GM12878 (cell line): ENCODE measurements around the gene HOMER2. TPM values are rescaled to one million over a fixed set of nuclear protein-coding genes. Genes with fewer than 3 reads are reported as not detected.

Experiments used
- ATAC-seq: fragments of 200-7000 bp; cut with Tn5 transposase; 3 replicates; pipeline ENCODE4 v1.9.1; 2020; ENCODE audit warnings: mild to moderate bottlenecking, moderate library complexity
- BruUV-seq: library from RNA; stranded (reverse); fragments of 400-500 nt; replicated peaks from 2 replicates; lab custom pipeline; 2021; lab: Mats Ljungman, UMichigan
- CTCF ChIA-PET: fragments of 300-600 bp; sonication (Branson Sonifier 250); formaldehyde crosslinking; extraction: SDS; loops from one replicate; lab custom pipeline; 2021; ENCODE audit warnings: inconsistent platforms; lab: Yijun Ruan, JAX
- POLR2A ChIA-PET: fragments of 350-600 bp; formaldehyde crosslinking; extraction: SDS; loops from one replicate; lab custom pipeline; 2021; ENCODE audit warnings: inconsistent platforms; lab: Charles Lee
- RAD21 ChIA-PET: fragments of 300-600 bp; sonication (Branson Sonifier 250); formaldehyde crosslinking; loops from one replicate; lab custom pipeline; 2023; ENCODE audit warnings: antibody characterized with exemption; ENCODE audit not compliant: unreplicated experiment; lab: Charles Lee
- SMC1A ChIA-PET: fragments of 300-600 bp; sonication (Branson Sonifier 250); formaldehyde crosslinking; loops from one replicate; lab custom pipeline; 2023; ENCODE audit not compliant: unreplicated experiment, uncharacterized antibody; lab: Charles Lee
- DNase-seq: peaks from one replicate; pipeline ENCODE4 v3.0.0-alpha.2; 2011; ENCODE audit warnings: low read depth, low spot score
- FAIRE-seq: peaks from 3 replicates; lab custom pipeline; 2011; peaks lifted over from hg19 to GRCh38; lab: Jason Lieb, UNC
- H2AFZ ChIP-seq: 2 replicates; pipeline ENCODE4 v1.6.0; 2011; ENCODE audit warnings: low read depth, low read length, control low read depth; ENCODE audit not compliant: control insufficient read depth
- H3K27ac ChIP-seq: 2 replicates; pipeline ENCODE4 v1.5.1; 2011; ENCODE audit warnings: control low read depth; ENCODE audit not compliant: control insufficient read depth, insufficient read depth
- H3K27me3 ChIP-seq, 2 experiments: replicated peaks in 1 of 2; 2 replicates each; pipeline versions ENCODE4 v1.6.0 to v1.6.1; 2011; ENCODE audit warnings: low read length in 1 of 2; ENCODE audit not compliant: control insufficient read depth in 2 of 2, insufficient read depth in 2 of 2
- H3K36me3 ChIP-seq, 2 experiments: 2 replicates each; pipeline ENCODE4 v1.5.1; 2011; ENCODE audit warnings: low read length in 1 of 2; ENCODE audit not compliant: control insufficient read depth in 2 of 2, insufficient read depth in 2 of 2
- H3K4me1 ChIP-seq: 2 replicates; pipeline ENCODE4 v1.6.1; 2011; ENCODE audit warnings: mild to moderate bottlenecking, low read length, moderate library complexity, mixed read lengths; ENCODE audit not compliant: control insufficient read depth, insufficient read depth
- H3K4me2 ChIP-seq: 2 replicates; pipeline ENCODE4 v1.6.0; 2011; ENCODE audit warnings: control low read depth; ENCODE audit not compliant: control insufficient read depth, insufficient read depth
- H3K4me3 ChIP-seq: fragments of 200-600 bp; sonication (generic); 2 replicates; pipeline ENCODE4 v1.5.1; 2016
- H3K79me2 ChIP-seq: 2 replicates; pipeline ENCODE4 v1.6.0; 2011; ENCODE audit warnings: low read length; ENCODE audit not compliant: control insufficient read depth, insufficient read depth
- H3K9ac ChIP-seq: 2 replicates; pipeline ENCODE4 v1.8.0; 2011; ENCODE audit warnings: low read length, control low read depth, mixed read lengths; ENCODE audit not compliant: control insufficient read depth, insufficient read depth
- H3K9me3 ChIP-seq: replicated peaks from 3 replicates; pipeline ENCODE4 v1.5.1; 2011; ENCODE audit warnings: mild to moderate bottlenecking, low read length; ENCODE audit not compliant: control insufficient read depth, insufficient read depth
- H4K20me1 ChIP-seq: 2 replicates; pipeline ENCODE4 v1.6.0; 2011; ENCODE audit not compliant: control insufficient read depth, insufficient read depth
- DPF2 ChIP-seq: fragments of 450-650 bp; IDR thresholded peaks from 2 replicates; pipeline ENCODE4 v1.6.1; 2017; ENCODE audit warnings: mild to moderate bottlenecking
- EGR1 ChIP-seq, 2 experiments: IDR thresholded peaks; 1 replicate in 1 of 2; 2 replicates in 1 of 2; pipeline ENCODE4 v1.6.1; 2011 to 2012; ENCODE audit warnings: low read depth in 2 of 2, low read length in 2 of 2, borderline replicate concordance in 1 of 2, mild to moderate bottlenecking in 1 of 2, moderate library complexity in 1 of 2
- FOS ChIP-seq: IDR thresholded peaks from 3 replicates; pipeline ENCODE4 v1.6.1; 2011; ENCODE audit warnings: borderline replicate concordance; ENCODE audit not compliant: insufficient read length; ENCODE audit errors: extremely low read depth
- GABPA ChIP-seq: IDR thresholded peaks from 2 replicates; pipeline ENCODE4 v1.6.1; 2014; ENCODE audit warnings: antibody characterized with exemption, low read depth, mild to moderate bottlenecking, inconsistent platforms
- GATAD2B ChIP-seq: fragments of 450-650 bp; conservative IDR thresholded peaks from 2 replicates; pipeline ENCODE4 v1.6.1; 2017; ENCODE audit warnings: low read depth, mild to moderate bottlenecking, moderate library complexity
- IKZF1 ChIP-seq: fragments of 450-650 bp; conservative IDR thresholded peaks from 2 replicates; pipeline ENCODE4 v1.6.1; 2017; ENCODE audit warnings: antibody characterized with exemption, mild to moderate bottlenecking
- JUND ChIP-seq: IDR thresholded peaks from 2 replicates; pipeline ENCODE4 v1.6.1; 2012; ENCODE audit warnings: low read depth, mild to moderate bottlenecking, low read length, improper control_type of control experiment, moderate library complexity
- MTA2 ChIP-seq: fragments of 450-650 bp; IDR thresholded peaks from 2 replicates; pipeline ENCODE4 v1.6.1; 2016; ENCODE audit warnings: low read depth, mild to moderate bottlenecking, moderate library complexity
- MXI1 ChIP-seq: fragments of 150-350 bp; IDR thresholded peaks from 2 replicates; pipeline ENCODE4 v1.6.1; 2011; ENCODE audit warnings: low read depth, mild to moderate bottlenecking, inconsistent platforms, low read length, improper control_type of control experiment
- NBN ChIP-seq: fragments of 450-650 bp; IDR thresholded peaks from 2 replicates; pipeline ENCODE4 v1.6.1; 2016
- NR2C2 ChIP-seq: IDR thresholded peaks from 2 replicates; pipeline ENCODE4 v1.6.1; 2011; ENCODE audit warnings: borderline replicate concordance, low read depth; ENCODE audit not compliant: control insufficient read depth, insufficient read length
- NRF1 ChIP-seq: conservative IDR thresholded peaks from 2 replicates; pipeline ENCODE4 v1.6.1; 2011; ENCODE audit warnings: mild to moderate bottlenecking, low read depth, low read length, improper control_type of control experiment
- POLR2AphosphoS5 ChIP-seq: IDR thresholded peaks from 2 replicates; pipeline ENCODE4 v1.6.1; 2011; ENCODE audit warnings: mild to moderate bottlenecking, low read length, inconsistent platforms
- RAD21 ChIP-seq: IDR thresholded peaks from 2 replicates; pipeline ENCODE4 v1.6.1; 2011; ENCODE audit warnings: mild to moderate bottlenecking, low read depth, low read length, moderate library complexity; ENCODE audit not compliant: insufficient read depth
- RB1 ChIP-seq: fragments of 450-650 bp; formaldehyde crosslinking; IDR thresholded peaks from 2 replicates; pipeline ENCODE4 v1.6.1; 2017; ENCODE audit warnings: mild to moderate bottlenecking, borderline replicate concordance
- RCOR1 ChIP-seq: conservative IDR thresholded peaks from 2 replicates; pipeline ENCODE4 v1.6.1; 2012; ENCODE audit warnings: low read depth, low read length, improper control_type of control experiment
- SIN3A ChIP-seq: IDR thresholded peaks from 2 replicates; pipeline ENCODE4 v1.6.1; 2012; ENCODE audit warnings: low read depth, low read length, improper control_type of control experiment
- SREBF1 ChIP-seq: IDR thresholded peaks from 2 replicates; pipeline ENCODE4 v1.6.1; 2012; ENCODE audit warnings: mild to moderate bottlenecking, low read length
- TCF12 ChIP-seq: IDR thresholded peaks from 2 replicates; pipeline ENCODE4 v1.6.1; 2011; ENCODE audit warnings: low read depth, mild to moderate bottlenecking, low read length
- YY1 ChIP-seq: IDR thresholded peaks from 2 replicates; pipeline ENCODE4 v1.6.1; 2011; ENCODE audit warnings: low read depth, mild to moderate bottlenecking, low read length
- ZNF24 ChIP-seq: fragments of 450-650 bp; IDR thresholded peaks from 2 replicates; pipeline ENCODE4 v1.6.1; 2017; ENCODE audit warnings: antibody characterized with exemption, mild to moderate bottlenecking
- WGBS: methylation state at CpG from one replicate; pipeline ENCODE4 v1.1.6; 2016; ENCODE audit warnings: low lambda C conversion rate; ENCODE audit not compliant: insufficient replicate concordance, insufficient coverage; ENCODE audit errors: missing lambda C conversion rate; 5-methylcytosine and 5-hydroxymethylcytosine counted together
- in situ Hi-C: fragments of 300-500 bp; cut with MboI; formaldehyde crosslinking; loops from 9 replicates; pipeline ENCODE4 v1.14.3; 2018; ENCODE audit warnings: mixed read lengths
- intact Hi-C: fragments of 100-400 bp; cut with micrococcal nuclease; formaldehyde crosslinking; loops from one replicate; pipeline ENCODE4 v1.14.2; 2022; ENCODE audit not compliant: unreplicated experiment
- polyA plus RNA-seq, 11 experiments: library from polyadenylated mRNA; depleted of rRNA in 4 of 11; unstranded in 6 of 11; stranded (reverse) in 5 of 11; fragments of >200 nt; fragmentation: Nextera tagmentation in 4 of 11; fragmentation: Illumina TruSeq in 1 of 11; extraction: Ambion mirVana in 4 of 11; extraction: Trizol in 1 of 11; gene quantifications; 1 replicate in 1 of 11; 2 replicates in 10 of 11; pipeline versions ENCODE4 v1.2.1 to v1.2.3, GENCODE V29; 2011 to 2016; ENCODE audit warnings: inconsistent platforms in 2 of 11, missing spikeins in 2 of 11, low read depth in 1 of 11
- total RNA-seq, 4 experiments: library from RNA; depleted of rRNA in 3 of 4; stranded (reverse); fragments of >200 nt in 3 of 4; fragmentation: Illumina TruSeq in 1 of 4; extraction: Trizol in 1 of 4; gene quantifications; 2 replicates each; pipeline versions ENCODE4 v1.2.1 to v1.2.3, GENCODE V29; 2013 to 2021
- TF ChIP-seq, protein P1 (sequence below): IDR thresholded peaks from 2 replicates; pipeline ENCODE4 v1.6.1; 2011; ENCODE audit warnings: low read depth, mild to moderate bottlenecking, low read length, moderate library complexity, borderline replicate concordance; ENCODE audit errors: extremely low read depth
- TF ChIP-seq, protein P2 (sequence below): IDR thresholded peaks from 2 replicates; pipeline ENCODE4 v1.6.1; 2011; ENCODE audit warnings: low read depth, low read length, improper control_type of control experiment, borderline replicate concordance

The HOMER2 gene
- total and polyA plus RNA-seq, 10 of the 15 experiments (the other 5 are each of a cell fraction or from before 2014, with no cell fraction given): 0.60 to 5.0 (median 1.8) TPM

DNA sequence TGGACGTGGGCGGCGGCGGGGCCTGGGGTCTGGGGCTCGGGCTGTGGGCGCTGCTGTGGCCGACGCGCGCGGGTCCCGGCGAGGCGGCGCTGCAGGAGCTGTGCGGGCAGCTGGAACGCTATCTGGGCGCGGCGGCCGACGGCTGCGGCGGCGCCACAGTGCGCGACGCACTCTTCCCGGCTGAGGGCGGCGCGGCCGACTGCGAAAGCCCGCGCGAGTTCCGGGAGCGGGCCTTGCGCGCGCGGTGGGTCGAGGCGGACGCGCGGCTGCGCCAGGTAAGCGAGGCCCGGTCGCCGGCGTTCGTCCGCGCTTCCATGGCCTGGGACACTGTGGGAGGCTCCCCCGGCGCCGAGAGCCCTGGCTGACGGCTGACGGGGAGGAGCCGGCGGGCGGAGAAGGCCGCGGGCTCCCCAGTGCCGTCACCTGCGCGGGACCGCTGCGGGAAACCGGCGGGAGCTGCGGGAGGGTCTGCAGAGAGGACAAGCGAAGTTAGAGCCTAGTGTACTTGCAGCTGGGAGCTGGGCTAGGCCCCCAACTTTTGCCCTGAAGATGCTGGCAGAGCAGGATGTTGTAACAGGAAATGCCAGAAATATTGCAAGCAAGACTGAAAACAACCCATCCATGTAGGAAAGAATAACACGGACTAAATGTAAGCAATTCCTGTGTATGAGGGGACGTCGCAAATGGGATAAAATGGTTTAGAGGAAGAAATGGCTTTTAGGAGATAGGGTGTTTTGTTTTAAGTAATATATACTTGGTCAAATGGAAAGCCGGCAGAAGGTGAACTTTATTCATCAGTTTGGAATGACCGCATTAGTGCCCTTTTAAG, 142.2 kb downstream of the HOMER2 start:
- no TSS peak for BruUV-seq
- under 1% methylated on average over 67 of the region's 81 CpGs for WGBS
- TF ChIP-seq RAD21: no peak
- no peak for TF ChIP-seq JUND
- no peak for TF ChIP-seq RCOR1
- TF ChIP-seq, protein P1, sequence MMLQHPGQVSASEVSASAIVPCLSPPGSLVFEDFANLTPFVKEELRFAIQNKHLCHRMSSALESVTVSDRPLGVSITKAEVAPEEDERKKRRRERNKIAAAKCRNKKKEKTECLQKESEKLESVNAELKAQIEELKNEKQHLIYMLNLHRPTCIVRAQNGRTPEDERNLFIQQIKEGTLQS: no peak
- no peak for TF ChIP-seq NBN
- TF ChIP-seq GATAD2B: peak; percentile 68
- TF ChIP-seq, protein P2, sequence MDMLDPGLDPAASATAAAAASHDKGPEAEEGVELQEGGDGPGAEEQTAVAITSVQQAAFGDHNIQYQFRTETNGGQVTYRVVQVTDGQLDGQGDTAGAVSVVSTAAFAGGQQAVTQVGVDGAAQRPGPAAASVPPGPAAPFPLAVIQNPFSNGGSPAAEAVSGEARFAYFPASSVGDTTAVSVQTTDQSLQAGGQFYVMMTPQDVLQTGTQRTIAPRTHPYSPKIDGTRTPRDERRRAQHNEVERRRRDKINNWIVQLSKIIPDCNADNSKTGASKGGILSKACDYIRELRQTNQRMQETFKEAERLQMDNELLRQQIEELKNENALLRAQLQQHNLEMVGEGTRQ: no peak
- peak in 1 of 2 experiments; percentile 45; a peak in 1 of 3 replicates for TF ChIP-seq EGR1 (IDR thresholded peaks at IDR 0.05; ENCODE audit: borderline replicate concordance in 1 of 2, low read depth in 2 of 2, low read length in 2 of 2)
- no peak for TF ChIP-seq NR2C2
- no peak for TF ChIP-seq FOS
- no peak for TF ChIP-seq SIN3A
- TF ChIP-seq YY1: peak; percentile 21; the same call in 1 of the 2 replicates
- 0 out of 2 replicates have a peak, but pooled peaks have one; percentile 2 for TF ChIP-seq DPF2
- TF ChIP-seq IKZF1: peak; percentile 61; the same call in 1 of the 2 replicates
- TF ChIP-seq NRF1: no peak
- TF ChIP-seq RB1: peak; percentile 26; the same call in 1 of the 2 replicates
- peak; percentile 53 for TF ChIP-seq POLR2AphosphoS5
- TF ChIP-seq MXI1: no peak
- no peak for TF ChIP-seq TCF12
- no peak for TF ChIP-seq MTA2
- no peak for TF ChIP-seq SREBF1
- TF ChIP-seq GABPA: no peak
- TF ChIP-seq ZNF24: no peak

More for the DNA sequence above, 142.2 kb downstream of the HOMER2 start:
- ChIA-PET RAD21 (interaction anchor here (1.0 to 3.1 kb wide), 6 partner anchors 22 to 175 kb away, joined by 3 to 20 read pairs (median 8); partner anchors contain the start of gene RAMAC), POLR2A (interaction anchor here (1.4 to 2.6 kb wide), 4 partner anchors 23 to 175 kb away, joined by 5 to 20 read pairs (median 9); partner anchors contain the start of gene RAMAC), CTCF (interaction anchor here (1.0 to 2.6 kb wide), 7 partner anchors 22 to 279 kb away, joined by 3 to 12 read pairs (median 9); partner anchors contain the start of gene C15orf40), SMC1A (interaction anchor here (0.9 to 6.3 kb wide), 10 partner anchors 17 to 253 kb away, joined by 3 to 39 read pairs (median 3); no protein-coding TSS in a partner anchor)
- H3K4me3 ChIP-seq: peak overlapping the region; percentile 77
- H3K27me3 ChIP-seq: no peaks in the 10 kb centered on the region
- peak overlapping the region; percentile 39 for H3K4me2 ChIP-seq
- H3K9ac ChIP-seq: peak overlapping the region; percentile 88
- peaks cover 0 to 10% of the 10 kb centered on the region in 2 experiments; a peak in 2 of 4 replicates for H3K36me3 ChIP-seq
- FAIRE-seq: no peak
- H3K4me1 ChIP-seq: peaks cover 30% of the 10 kb centered on the region
- H3K79me2 ChIP-seq: peaks cover 33% of the 10 kb centered on the region
- peak overlapping the region; percentile 94 for H3K27ac ChIP-seq
- intact Hi-C loops: loop anchor here (1.0 to 10.0 kb wide), 3 partner anchors 60 to 395 kb away; partner anchors contain the start of genes HDGFL3 and RAMAC
- ATAC-seq: peak; percentile 23
- no peaks in the 10 kb centered on the region for H4K20me1 ChIP-seq
- H3K9me3 ChIP-seq: no peaks in the 10 kb centered on the region
- no peak for DNase-seq
- H2AFZ ChIP-seq: peak overlapping the region; percentile 83
- in situ Hi-C loops: no loop called here
